ENCODE data around the gene ALK.

ALK gene

DNA sequence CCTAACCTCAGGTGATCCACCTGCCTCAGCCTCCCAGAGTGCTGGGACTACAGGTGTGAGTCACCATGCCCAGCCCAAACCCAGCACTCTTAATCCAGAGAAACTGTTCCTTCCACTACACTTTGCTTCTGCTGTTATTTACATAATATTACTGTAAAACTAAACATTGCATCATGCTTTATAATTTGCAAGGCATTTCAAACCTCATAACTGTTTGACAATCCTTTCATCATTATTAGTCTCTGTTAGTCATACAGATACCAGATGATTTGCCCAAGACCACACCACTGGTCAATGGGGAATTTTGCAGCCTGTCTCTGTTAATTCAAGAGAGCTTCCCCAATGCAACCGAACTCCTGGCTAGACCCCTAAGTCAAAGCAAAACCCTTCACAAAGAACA lies 338.3 kb downstream of the ALK start:
- Histone ChIP-seq H3K9me3 (ENCODE audit: low read length) (no peaks in the 10 kb centered on the region), H4K20me1 (ENCODE audit: insufficient read depth, low read length) (no peaks in the 10 kb centered on the region), H3K9ac (ENCODE audit: low read length) (no peak overlapping the region), H3K4me2 (ENCODE audit: low read length) (no peak overlapping the region), H3K27me3 (ENCODE audit: insufficient read depth, low read length) (no peaks in the 10 kb centered on the region), H2AFZ (ENCODE audit: low read length) (no peak overlapping the region), H3K9me2 (ENCODE audit: low read depth, low read length) (no peaks in the 10 kb centered on the region), H3K27ac (ENCODE audit: low read depth, low read length, poor library complexity, severe bottlenecking) (no peak overlapping the region), H3K36me3 (ENCODE audit: insufficient read depth, low read length) (no peaks in the 10 kb centered on the region), H3F3A (ENCODE audit: insufficient read depth, low read length) (no peaks in the 10 kb centered on the region), H3K79me2 (ENCODE audit: insufficient read depth, low read length) (no peaks in the 10 kb centered on the region), H3K4me1 (ENCODE audit: insufficient read depth, low read length, severe bottlenecking) (no peaks in the 10 kb centered on the region), H3K4me3 (ENCODE audit: low read depth, low read length, poor library complexity, severe bottlenecking) (no peak overlapping the region)
- TF ChIP-seq EZH2 (IDR thresholded peaks at IDR 0.05; ENCODE audit: borderline replicate concordance, low read length), result no peak
- TF ChIP-seq, protein P1, sequence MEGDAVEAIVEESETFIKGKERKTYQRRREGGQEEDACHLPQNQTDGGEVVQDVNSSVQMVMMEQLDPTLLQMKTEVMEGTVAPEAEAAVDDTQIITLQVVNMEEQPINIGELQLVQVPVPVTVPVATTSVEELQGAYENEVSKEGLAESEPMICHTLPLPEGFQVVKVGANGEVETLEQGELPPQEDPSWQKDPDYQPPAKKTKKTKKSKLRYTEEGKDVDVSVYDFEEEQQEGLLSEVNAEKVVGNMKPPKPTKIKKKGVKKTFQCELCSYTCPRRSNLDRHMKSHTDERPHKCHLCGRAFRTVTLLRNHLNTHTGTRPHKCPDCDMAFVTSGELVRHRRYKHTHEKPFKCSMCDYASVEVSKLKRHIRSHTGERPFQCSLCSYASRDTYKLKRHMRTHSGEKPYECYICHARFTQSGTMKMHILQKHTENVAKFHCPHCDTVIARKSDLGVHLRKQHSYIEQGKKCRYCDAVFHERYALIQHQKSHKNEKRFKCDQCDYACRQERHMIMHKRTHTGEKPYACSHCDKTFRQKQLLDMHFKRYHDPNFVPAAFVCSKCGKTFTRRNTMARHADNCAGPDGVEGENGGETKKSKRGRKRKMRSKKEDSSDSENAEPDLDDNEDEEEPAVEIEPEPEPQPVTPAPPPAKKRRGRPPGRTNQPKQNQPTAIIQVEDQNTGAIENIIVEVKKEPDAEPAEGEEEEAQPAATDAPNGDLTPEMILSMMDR (IDR thresholded peaks at IDR 0.05; ENCODE audit: low read length), result no peak

DNA sequence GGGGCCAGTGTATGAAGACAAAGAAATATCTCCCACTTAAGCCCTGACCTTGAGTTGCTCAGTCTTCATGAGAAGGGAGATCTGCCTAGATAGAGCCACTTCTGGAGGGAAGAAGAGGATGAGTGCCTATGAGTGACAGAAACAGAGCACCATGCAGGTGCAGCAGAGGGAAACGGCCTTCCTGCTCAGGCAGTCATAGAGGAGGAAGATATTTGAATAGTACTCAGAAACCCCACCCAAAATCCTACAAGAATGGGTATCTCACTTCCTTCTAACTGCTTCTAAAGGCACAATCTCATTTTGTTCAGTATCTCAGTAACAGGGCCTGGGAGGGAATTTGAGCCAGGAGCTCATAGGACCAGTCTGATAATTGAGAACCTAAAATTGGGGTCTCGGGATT lies 339.3 kb downstream of the ALK start:
- H3K27me3 ChIP-seq (ENCODE audit: insufficient read depth, low read length), result no peaks in the 10 kb centered on the region; the same call in 1 of the 2 replicates
- no peak overlapping the region for H3K4me3 ChIP-seq (ENCODE audit: low read depth, low read length, poor library complexity, severe bottlenecking)
- H4K20me1 ChIP-seq (ENCODE audit: insufficient read depth, low read length), result no peaks in the 10 kb centered on the region
- no peaks in the 10 kb centered on the region for H3K4me1 ChIP-seq (ENCODE audit: insufficient read depth, low read length, severe bottlenecking)
- no peak overlapping the region for H2AFZ ChIP-seq (ENCODE audit: low read length)
- H3K27ac ChIP-seq (ENCODE audit: low read depth, low read length, poor library complexity, severe bottlenecking), result no peak overlapping the region
- no peaks in the 10 kb centered on the region for H3F3A ChIP-seq (ENCODE audit: insufficient read depth, low read length)
- no peaks in the 10 kb centered on the region for H3K36me3 ChIP-seq (ENCODE audit: insufficient read depth, low read length)
- no peak overlapping the region for H3K4me2 ChIP-seq (ENCODE audit: low read length)
- no peaks in the 10 kb centered on the region for H3K9me3 ChIP-seq (ENCODE audit: low read length)
- no peak for TF ChIP-seq EZH2 (IDR thresholded peaks at IDR 0.05; ENCODE audit: borderline replicate concordance, low read length)
- TF ChIP-seq, protein P1 (IDR thresholded peaks at IDR 0.05; ENCODE audit: low read length), result no peak
- H3K9ac ChIP-seq (ENCODE audit: low read length), result no peak overlapping the region
- H3K79me2 ChIP-seq (ENCODE audit: insufficient read depth, low read length), result no peaks in the 10 kb centered on the region
- H3K9me2 ChIP-seq (ENCODE audit: low read depth, low read length), result no peaks in the 10 kb centered on the region

DNA sequence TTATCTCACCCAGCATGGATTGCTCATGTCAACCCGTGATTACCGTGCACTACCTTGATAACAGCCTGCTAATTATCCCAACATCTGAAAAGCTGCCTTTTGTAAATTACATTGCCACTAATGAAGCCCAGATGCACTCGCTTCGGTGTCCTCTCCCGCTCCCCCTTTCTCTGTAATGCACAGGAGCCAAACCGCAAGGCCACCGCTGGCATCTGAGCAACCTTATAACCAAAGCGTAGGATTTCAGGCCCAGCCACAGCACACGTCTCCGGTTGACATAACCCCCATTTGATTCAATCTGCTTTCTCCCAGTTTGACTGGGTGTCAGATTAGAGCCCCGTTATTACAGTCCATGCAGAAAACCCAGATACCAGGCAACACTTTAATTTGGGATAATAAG lies 341.2 kb downstream of the ALK start:
- no peak for TF ChIP-seq EZH2 (IDR thresholded peaks at IDR 0.05; ENCODE audit: borderline replicate concordance, low read length)
- TF ChIP-seq, protein P1 (IDR thresholded peaks at IDR 0.05; ENCODE audit: low read length), result no peak

More for the DNA sequence above, 341.2 kb downstream of the ALK start:
- Histone ChIP-seq H3K36me3 (ENCODE audit: insufficient read depth, low read length) (no peaks in the 10 kb centered on the region), H3K4me3 (ENCODE audit: low read depth, low read length, poor library complexity, severe bottlenecking) (no peak overlapping the region), H3K27me3 (ENCODE audit: insufficient read depth, low read length) (no peaks in the 10 kb centered on the region; the same call in 1 of the 2 replicates), H3K4me2 (ENCODE audit: low read length) (no peak overlapping the region), H3K9me2 (ENCODE audit: low read depth, low read length) (no peaks in the 10 kb centered on the region), H3K79me2 (ENCODE audit: insufficient read depth, low read length) (no peaks in the 10 kb centered on the region), H3K9me3 (ENCODE audit: low read length) (no peaks in the 10 kb centered on the region), H3K9ac (ENCODE audit: low read length) (no peak overlapping the region), H4K20me1 (ENCODE audit: insufficient read depth, low read length) (no peaks in the 10 kb centered on the region), H2AFZ (ENCODE audit: low read length) (no peak overlapping the region), H3K4me1 (ENCODE audit: insufficient read depth, low read length, severe bottlenecking) (no peaks in the 10 kb centered on the region), H3F3A (ENCODE audit: insufficient read depth, low read length) (no peaks in the 10 kb centered on the region), H3K27ac (ENCODE audit: low read depth, low read length, poor library complexity, severe bottlenecking) (no peak overlapping the region)
